T-helper 22 cell (primary cell): Measurements from ENCODE around the gene FBXO39.
"Not testable (repeated sequence)": the region's sequence is repeated elsewhere in the genome, so short reads cannot be mapped to it uniquely, and the experiment has no call there.

Source experiments
- DNase-seq: peaks from one replicate; pipeline ENCODE4 v3.0.0-alpha.2; 2020; ENCODE audit warnings: low read depth

The FBXO39 gene

DNA sequence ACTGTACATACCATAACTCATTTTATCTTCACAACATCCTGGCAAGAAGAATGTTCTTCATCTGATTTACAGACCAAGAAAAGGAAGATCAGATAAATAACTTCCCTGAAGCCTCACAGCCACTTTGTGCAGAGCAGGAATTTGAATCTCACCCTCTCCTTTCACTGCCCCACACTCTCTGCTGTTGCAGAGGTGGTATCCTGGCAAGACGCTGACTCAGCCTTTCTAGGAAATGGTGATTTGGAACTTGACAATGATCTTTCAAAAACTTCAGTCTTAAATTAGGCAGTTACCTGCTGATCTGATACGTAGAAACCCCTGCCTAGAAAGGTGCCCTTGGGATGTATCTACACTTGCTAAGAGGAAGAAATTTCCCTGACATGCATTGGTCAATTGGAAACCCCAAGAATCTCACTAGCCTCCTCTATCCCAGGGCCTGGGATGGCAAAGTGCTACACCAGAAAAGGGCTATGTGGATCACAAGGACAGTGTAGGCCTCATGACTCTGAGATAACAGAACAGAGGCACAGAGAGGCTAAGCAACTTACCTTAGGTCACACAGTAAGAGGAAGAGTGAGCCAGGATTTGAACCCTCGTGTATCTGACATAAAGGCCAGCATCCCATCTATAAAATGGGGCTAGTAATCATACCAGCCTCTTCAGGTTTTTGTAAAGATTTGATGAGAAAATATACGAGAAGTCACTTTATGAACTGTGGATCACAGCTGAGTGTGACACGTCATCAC, 17.9 kb downstream of the FBXO39 start:
- DNase-seq = no peak

DNA sequence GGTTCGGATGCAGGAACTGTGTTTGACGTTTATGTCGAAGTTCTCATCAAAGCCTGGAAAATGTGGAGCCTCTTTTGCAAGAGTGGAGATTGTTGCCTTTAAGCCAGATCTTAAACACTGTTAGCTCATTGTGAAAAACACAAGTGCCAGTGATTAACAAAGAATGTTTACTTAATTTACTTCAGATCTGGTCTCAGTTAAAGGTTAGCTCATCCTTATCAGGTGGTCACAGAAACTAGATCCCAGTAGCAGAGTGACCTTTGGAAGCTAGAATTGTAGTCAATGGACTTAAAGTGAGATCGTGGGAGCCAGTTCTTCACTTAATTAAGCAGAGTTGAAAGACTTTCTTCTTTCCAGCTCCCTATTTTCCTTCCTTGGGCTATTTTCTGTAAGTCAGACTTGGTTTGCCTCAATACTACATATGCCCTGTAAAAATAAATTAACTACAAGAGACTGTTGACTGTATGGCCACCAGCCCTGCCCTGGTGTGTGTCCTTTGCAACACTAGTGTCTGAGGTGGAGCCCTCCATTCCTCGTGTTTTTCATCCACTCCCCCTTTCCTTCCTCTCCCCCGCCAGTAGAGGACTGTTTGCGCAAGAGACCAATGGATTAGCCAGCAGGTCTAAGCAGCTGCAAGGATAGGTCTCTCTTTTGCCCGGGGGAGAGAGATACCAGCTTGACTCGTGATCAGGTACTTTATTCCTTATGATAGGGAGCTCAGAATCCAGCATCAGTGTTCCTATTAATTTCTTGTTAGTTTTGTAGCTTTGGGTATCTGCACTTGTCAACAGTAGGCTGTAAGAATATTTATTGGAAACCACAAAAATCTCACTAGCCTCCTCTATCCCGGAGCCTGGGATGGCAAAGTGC, 20.2 kb downstream of the FBXO39 start:
- DNase-seq = no peak

DNA sequence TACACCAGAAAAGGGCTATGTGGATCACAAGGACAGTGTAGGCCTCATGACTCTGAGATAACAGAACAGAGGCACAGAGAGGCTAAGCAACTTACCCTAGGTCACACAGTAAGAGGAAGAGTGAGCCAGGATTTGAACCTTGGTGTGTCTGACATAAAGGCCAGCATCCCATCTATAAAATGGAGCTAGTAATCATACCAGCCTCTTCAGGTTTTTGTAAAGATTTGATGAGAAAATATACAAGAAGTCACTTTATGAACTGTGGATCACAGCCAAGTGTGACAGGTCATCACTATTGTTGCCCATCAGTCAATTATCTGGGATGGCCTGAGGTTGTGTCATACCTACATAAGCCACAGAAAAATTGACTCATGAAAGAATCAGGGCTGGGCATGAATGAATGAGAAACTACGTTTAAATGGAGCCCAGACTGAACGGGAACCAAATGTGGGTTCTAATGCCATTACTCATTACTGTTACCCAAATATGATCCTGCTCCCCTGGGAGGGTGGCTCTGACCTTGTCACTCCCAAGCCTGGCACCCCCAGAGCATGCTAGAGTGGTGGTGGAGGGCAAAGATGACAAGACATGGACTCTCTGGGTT, 21.0 kb downstream of the FBXO39 start:
- no peak for DNase-seq

DNA sequence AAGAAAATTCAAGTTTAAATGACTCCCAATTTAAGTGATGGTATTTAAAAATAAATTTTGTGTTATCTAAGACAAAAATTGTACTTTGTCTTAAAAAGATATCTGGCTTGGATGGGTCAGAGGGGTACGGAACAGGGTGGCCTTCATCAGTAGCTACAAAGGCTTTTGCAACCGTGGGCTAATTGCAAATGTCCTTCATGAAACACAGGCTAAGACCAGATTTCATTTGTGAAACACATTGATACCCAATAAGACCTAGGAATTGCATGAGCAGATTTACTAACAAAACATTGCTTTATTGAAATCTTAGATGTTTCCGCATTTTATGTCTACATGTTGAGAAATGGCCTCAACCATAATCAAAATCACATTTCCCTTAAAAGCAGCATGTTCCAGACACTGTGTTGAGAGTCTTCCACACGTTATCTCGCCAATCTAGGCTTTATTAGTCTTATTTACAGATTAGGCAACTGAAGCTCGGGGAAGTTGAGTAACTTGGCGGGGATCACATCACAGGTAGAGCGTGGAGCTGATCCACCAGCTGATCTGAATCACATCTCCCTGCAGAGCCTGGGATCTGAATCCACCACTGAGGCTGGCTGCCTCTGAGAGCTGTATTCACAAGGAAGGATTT, 21.8 kb downstream of the FBXO39 start:
- no peak for DNase-seq

DNA sequence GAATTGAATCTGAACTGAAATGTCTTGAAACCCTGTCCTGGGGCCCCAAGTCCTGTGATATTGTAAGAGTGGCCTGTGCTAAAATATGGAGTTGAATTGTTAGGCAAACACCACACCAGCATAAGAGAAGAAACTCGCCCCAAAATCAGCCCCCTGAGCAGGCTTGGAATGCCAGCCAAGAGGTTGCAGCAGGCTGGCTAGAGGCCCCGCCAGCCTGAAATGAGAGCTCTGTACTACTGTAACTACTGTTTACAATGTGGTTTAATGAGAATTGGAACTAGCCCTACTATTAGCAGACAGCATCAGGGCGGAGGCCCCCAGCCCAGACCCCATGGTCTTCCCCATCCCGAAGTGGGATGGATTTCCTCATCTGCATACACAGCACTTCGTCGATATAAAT, 23.7 kb downstream of the FBXO39 start:
- DNase-seq = no peak

DNA sequence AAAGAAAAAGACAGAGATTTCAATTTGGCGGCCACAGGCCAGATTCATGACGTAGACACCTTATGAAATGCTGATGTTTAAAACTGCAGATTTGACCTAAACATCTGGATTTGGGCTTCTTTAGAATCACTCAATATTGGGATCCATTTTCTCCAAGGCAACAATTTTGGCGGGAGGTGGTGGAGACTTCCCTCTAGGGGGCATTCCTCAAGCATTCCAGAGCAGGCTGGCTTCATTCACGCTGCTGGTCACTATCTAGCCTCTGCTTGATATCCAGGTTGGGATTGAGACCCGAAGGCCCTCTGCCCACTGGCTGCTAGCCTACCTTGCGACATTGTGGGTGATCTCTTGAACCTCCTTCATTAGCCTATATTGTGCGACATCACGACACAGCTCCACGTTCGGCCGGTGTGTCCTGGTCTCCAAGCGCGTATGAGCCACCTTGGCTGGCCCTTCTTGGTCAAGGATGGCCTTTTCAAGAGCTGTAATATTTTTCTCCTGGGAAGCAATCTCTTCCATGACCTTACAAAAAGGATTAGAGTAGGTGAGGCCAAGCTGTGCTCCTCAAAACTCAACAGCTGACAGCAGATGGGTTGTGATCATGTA, 24.5 kb downstream of the FBXO39 start:
- DNase-seq = no peak

DNA sequence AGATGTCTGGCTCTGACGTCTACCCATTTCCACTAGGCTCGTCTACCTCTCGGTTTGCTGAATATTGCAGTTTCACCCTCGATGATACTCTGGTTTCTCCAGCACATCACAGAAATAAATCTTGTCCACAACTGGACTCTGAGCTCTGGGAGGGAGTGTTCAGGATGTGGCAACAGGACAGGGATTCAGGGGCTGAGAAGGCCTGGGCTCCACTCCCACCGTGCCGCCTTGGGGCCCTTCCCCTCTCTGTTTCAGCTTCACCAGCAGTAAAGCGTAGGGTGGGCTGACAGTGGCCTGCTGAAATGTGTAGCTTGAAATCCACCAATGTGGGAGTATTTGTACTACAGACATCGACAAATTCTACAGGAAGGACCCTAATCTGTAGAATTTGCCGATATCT, 35.5 kb downstream of the FBXO39 start:
- no peak for DNase-seq

DNA sequence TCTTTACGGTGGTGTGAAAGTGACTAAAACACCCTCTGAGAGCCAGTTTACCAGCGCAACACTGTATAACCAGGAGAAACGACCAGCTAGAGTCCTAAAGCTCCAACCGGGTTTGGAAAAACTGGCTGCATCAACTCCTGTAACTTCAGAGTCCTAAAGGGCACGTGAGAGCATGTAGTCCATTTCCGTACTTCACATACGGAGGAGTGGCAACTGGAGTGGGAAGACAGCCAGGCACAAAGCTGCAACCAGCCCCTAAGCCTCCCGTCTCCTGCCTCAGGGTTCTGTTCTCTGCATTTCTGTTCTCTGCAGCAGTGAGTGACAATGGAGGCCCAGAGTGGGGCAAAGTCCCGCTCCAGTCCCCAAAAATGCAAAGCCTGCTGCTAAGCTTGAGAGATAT, 36.3 kb downstream of the FBXO39 start:
- no peak for DNase-seq

DNA sequence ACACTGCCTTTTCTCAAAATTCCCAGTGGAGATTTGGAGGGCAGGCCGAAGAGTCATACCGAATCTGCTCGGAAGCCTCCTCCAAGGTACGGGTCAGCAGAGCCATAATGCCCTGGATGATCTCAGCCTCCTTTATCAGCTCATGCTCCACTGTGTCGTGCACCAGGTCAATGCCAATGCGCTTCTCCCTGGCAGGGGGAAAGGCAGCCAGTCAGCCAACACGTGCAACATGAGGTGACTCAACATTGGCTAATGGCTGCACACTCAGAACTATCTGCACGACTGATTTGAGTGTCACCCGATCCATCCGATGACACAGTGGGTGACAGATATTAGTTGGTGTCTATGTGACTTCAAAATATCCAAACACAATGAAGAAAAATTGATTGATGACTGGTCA, 39.8 kb downstream of the FBXO39 start:
- no peak for DNase-seq

DNA sequence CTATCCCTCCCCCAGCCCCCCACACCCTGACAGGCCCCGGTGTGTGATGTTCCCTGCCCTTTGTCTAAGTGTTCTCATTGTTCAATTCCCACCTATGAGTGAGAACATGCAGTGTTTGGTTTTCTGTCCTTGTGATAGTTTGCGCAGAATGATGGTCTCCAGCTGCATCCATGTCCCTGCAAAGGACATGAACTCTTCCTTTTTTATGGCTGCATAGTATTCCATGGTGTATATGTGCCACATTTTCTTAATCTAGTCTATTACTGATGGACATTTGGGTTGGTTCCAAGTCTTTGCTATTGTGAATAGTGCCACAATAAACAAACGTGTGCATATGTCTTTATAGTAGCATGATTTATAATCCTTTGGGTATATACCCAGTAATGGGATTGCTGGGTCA, 40.4 kb downstream of the FBXO39 start:
- not testable (repeated sequence) for DNase-seq

DNA sequence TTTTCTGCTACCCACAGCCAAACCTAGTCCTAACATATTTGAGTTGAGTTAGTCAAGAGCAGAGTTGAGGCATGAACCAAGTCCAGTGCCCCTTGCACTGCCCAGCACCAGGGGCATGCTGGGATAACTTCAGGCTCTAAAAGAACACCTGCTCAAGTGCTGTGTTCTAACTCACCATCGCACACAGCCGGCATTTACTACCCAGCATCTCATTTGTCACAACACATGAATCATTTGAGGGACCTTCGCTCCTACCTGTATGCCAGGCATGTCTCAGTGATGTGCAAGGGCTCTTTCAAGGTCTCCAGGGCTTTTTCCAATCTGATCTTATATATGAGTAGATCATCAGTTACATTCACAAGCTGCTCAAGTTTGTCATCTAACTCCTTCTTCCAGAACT, 42.9 kb downstream of the FBXO39 start:
- no peak for DNase-seq

DNA sequence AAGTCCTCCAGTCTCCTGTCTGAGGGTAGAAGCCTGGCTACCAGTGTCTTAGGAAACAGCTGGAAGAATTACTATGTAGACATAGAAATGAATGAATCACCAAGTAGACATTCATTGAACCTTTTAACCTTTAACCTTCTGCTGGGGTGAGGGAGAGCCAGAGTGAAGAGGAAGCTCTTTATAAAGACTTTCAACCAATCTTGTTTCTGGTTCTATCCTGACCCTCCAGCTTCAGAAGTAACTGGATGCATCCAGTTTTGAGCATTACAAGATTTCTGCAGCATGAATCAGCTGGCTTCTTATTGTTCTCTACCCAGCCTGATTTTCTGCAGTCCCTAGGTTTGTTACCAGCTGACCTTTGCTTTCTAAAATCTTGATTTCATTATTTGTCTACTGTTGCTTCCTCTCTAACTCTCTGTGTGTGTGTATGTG, 47.0 kb downstream of the FBXO39 start:
- no peak for DNase-seq

DNA sequence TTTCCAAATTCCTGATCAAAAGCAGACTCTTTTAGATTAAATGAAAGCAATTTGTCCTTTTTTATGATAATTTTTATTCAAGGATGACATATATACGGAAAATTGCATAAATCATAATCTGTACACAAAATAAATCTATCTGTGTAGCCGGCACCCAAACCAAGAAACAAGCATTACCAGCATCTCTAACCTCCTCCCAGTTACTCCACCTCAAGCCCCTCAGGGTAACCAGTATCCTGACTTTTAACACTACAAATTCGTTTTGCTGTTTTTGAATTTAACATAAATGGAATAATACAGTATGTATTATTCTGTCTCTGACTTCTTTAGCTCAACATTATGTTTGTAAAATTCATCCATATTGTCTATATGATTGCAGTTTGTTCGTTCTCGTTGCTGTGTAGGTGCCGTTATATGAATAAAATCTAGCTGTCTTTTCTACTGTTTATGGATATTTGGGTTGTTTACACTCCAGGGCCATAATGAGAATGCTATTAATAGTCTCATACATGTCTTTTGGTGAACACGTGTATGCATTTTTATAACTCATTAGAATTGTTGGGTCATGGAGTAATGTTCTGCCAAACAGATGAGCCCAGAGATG, 54.5 kb downstream of the FBXO39 start:
- DNase-seq = no peak

DNA sequence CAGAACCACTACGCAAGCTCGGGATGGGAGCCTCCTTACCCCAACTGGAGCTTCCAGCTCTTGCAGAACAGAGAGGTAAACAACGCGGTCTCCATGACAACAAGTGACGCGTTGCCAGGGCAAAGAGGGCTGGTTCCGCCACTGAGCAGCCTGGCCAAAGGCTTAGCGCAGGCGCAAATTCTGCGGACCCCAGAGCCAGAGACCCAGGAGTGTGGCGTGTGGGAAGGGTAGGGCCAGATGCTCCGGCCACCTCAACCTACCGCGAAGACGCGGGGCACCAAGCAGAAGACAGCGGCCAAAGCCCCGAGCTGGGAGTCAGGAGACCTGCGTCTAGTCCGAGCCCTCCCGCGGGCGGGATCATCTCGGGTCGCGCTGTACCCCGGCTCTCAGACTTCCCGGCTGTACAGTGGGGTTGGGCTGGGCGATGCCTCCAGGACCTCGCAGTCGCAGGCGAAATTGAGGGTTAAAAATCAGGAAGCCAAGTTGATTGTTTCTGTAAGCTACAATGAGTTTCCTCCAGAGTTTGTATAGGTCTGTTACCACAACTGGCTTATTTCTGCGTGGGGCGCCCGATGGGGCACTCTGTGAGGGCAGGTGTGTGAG, 55.7 kb downstream of the FBXO39 start, which contains the start of gene TEKT1:
Gene TEKT1, minus strand, starts transcription at position 69 of the 603 bp plus-strand sequence. CDS start 1,353 bp downstream, outside the sequence.
- peak; percentile 53 for DNase-seq
